ENCODE measurements around the gene CREBBP.

CREBBP gene

GRCh38 chr16:3681206-3681605 lies 199.3 kb downstream of the CREBBP start:
- CTCF ChIA-PET: interaction anchor here (2.5 kb wide), 1 partner anchor 10 kb away, joined by 15 read pairs; no protein-coding TSS in a partner anchor

GRCh38 chr16:3677994-3678393 lies 202.5 kb downstream of the CREBBP start:
- Histone ChIP-seq H3K4me3 (ENCODE audit: control insufficient read depth in 1 of 7, extremely low read depth in 1 of 7, insufficient read depth in 4 of 7, low read depth in 2 of 7, low read length in 6 of 7) (no peak overlapping the region), H3K27ac (ENCODE audit: insufficient read depth in 1 of 2, low read depth in 1 of 2, low read length in 2 of 2, poor library complexity in 1 of 2, severe bottlenecking in 2 of 2) (no peak overlapping the region), H3K27me3 (replicated peaks in 2 of 5; ENCODE audit: control insufficient read depth in 4 of 5, insufficient read depth in 5 of 5, low read length in 4 of 5) (no peaks in the 10 kb centered on the region), H3K4me1 (ENCODE audit: control extremely low read depth in 1 of 4, control insufficient read depth in 4 of 4, insufficient read depth in 4 of 4, low read length in 3 of 4) (no peaks in the 10 kb centered on the region), H3K36me3 (ENCODE audit: control insufficient read depth in 4 of 4, insufficient read depth in 4 of 4, low read length in 3 of 4) (peaks cover 5 to 67% (median 43%) of the 10 kb centered on the region in 4 experiments), H3K9me3 (ENCODE audit: control extremely low read depth in 1 of 5, control insufficient read depth in 4 of 5, insufficient read depth in 2 of 5, low read depth in 1 of 5, low read length in 4 of 5) (peaks cover 0 to 3% (median 0%) of the 10 kb centered on the region in 5 experiments)
- no peak for DNase-seq
- CTCF ChIA-PET: interaction anchor here (1.5 to 1.7 kb wide), 2 partner anchors 10 to 15 kb away, joined by 5 read pairs; no protein-coding TSS in a partner anchor
- POLR2A ChIA-PET: no interaction called here
- WGBS (ENCODE audit: insufficient coverage): 97% methylated on average over 11 of the region's 11 CpGs

More at GRCh38 chr16:3681206-3681605, 199.3 kb downstream of the CREBBP start:
- H3K4me3 ChIP-seq (ENCODE audit: control insufficient read depth in 1 of 7, extremely low read depth in 1 of 7, insufficient read depth in 4 of 7, low read depth in 2 of 7, low read length in 6 of 7): no peak overlapping the region
- no peaks in the 10 kb centered on the region for H3K4me1 ChIP-seq (ENCODE audit: control extremely low read depth in 1 of 4, control insufficient read depth in 4 of 4, insufficient read depth in 4 of 4, low read length in 3 of 4)
- WGBS (ENCODE audit: insufficient coverage): 100% methylated on average over 1 of the region's 3 CpGs
- POLR2A ChIA-PET: no interaction called here
- H3K27me3 ChIP-seq (replicated peaks in 2 of 5; ENCODE audit: control insufficient read depth in 4 of 5, insufficient read depth in 5 of 5, low read length in 4 of 5): no peaks in the 10 kb centered on the region
- DNase-seq: no peak
- peaks cover 0 to 3% (median 0%) of the 10 kb centered on the region in 5 experiments for H3K9me3 ChIP-seq (ENCODE audit: control extremely low read depth in 1 of 5, control insufficient read depth in 4 of 5, insufficient read depth in 2 of 5, low read depth in 1 of 5, low read length in 4 of 5)
- no peak overlapping the region for H3K27ac ChIP-seq (ENCODE audit: insufficient read depth in 1 of 2, low read depth in 1 of 2, low read length in 2 of 2, poor library complexity in 1 of 2, severe bottlenecking in 2 of 2)
- peaks cover 11 to 60% (median 35%) of the 10 kb centered on the region in 4 experiments for H3K36me3 ChIP-seq (ENCODE audit: control insufficient read depth in 4 of 4, insufficient read depth in 4 of 4, low read length in 3 of 4)

DNA sequence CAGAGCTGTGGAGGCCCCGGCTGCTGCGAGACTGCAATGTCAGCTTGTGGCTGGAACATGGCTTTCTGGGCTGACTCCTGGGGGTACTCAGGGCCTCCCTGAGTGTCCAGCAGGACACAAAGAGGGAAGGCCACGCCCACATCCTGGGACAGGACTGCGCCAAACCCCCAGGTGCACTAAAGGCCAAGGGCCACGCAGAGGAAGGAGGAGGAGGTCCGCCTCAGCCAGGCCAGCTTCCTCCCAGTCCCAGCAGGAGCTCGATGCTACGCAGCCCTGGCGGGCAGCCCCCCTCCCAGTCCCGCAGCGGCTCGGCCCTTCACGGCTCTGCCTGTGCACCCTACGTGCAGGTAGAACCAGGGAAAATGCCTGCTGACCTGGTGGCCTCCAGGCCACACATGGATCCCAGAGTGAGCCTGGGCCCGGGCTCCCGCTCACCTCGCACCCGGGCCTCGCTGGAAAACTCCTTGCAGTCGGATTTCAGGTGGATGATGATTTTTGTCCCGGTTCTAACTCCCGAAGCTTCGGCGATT lies 204.8 kb downstream of the CREBBP start:
- H3K27me3 ChIP-seq (replicated peaks in 2 of 5; ENCODE audit: control insufficient read depth in 4 of 5, insufficient read depth in 5 of 5, low read length in 4 of 5): no peaks in the 10 kb centered on the region
- H3K4me3 ChIP-seq (ENCODE audit: control insufficient read depth in 1 of 7, extremely low read depth in 1 of 7, insufficient read depth in 4 of 7, low read depth in 2 of 7, low read length in 6 of 7): no peak overlapping the region
- CTCF ChIA-PET: interaction anchor here (0.8 kb wide), 1 partner anchor 13 kb away, joined by 3 read pairs; no protein-coding TSS in a partner anchor
- H3K9me3 ChIP-seq (ENCODE audit: control extremely low read depth in 1 of 5, control insufficient read depth in 4 of 5, insufficient read depth in 2 of 5, low read depth in 1 of 5, low read length in 4 of 5): no peaks in the 10 kb centered on the region
- no peak overlapping the region for H3K27ac ChIP-seq (ENCODE audit: insufficient read depth in 1 of 2, low read depth in 1 of 2, low read length in 2 of 2, poor library complexity in 1 of 2, severe bottlenecking in 2 of 2)
- WGBS (ENCODE audit: insufficient coverage): 95% methylated on average over 12 of the region's 24 CpGs
- POLR2A ChIA-PET: no interaction called here
- peaks cover 4 to 79% (median 41%) of the 10 kb centered on the region in 4 experiments for H3K36me3 ChIP-seq (ENCODE audit: control insufficient read depth in 4 of 4, insufficient read depth in 4 of 4, low read length in 3 of 4)
- peaks cover 0 to 5% (median 3%) of the 10 kb centered on the region in 4 experiments for H3K4me1 ChIP-seq (ENCODE audit: control extremely low read depth in 1 of 4, control insufficient read depth in 4 of 4, insufficient read depth in 4 of 4, low read length in 3 of 4)
- DNase-seq: no peak
